HG03565 (cell line): ENCODE data around the gene ESRRB.

Source experiments
- ATAC-seq: cut with Tn5 transposase; IDR thresholded peaks from one replicate; pipeline ENCODE4 v1.9.1; 2021; ENCODE audit warnings: mild to moderate bottlenecking, moderate library complexity; ENCODE audit not compliant: unreplicated experiment

The ESRRB gene

GRCh38 chr14:76351941-76352340 lies 24.0 kb upstream of the ESRRB start:
- no peak for ATAC-seq

GRCh38 chr14:76352639-76353281 lies 23.2 kb upstream of the ESRRB start:
- ATAC-seq, result no peak

- no peak for ATAC-seq
These were observed 21.6 kb upstream of the ESRRB start for GRCh38 chr14:76354310-76354709.

- no peak for ATAC-seq
These were observed 20.2 kb upstream of the ESRRB start for GRCh38 chr14:76355771-76356170.

GRCh38 chr14:76371066-76371465 lies 4.9 kb upstream of the ESRRB start:
- no peak for ATAC-seq

- no peak for ATAC-seq
These were observed 2.5 kb upstream of the ESRRB start for GRCh38 chr14:76373456-76373855.

GRCh38 chr14:76375484-76375883 lies 453 bp upstream of the ESRRB start:
- no peak for ATAC-seq

GRCh38 chr14:76376409-76376877 lies 506 bp downstream of the ESRRB start:
- ATAC-seq, result no peak

GRCh38 chr14:76376878-76377734 lies 1.2 kb downstream of the ESRRB start:
- no peak for ATAC-seq

GRCh38 chr14:76377735-76378074 lies 1.8 kb downstream of the ESRRB start:
- ATAC-seq, result no peak

GRCh38 chr14:76380991-76381390 lies 5.1 kb downstream of the ESRRB start:
- ATAC-seq, result no peak

- ATAC-seq, result no peak
These were observed 6.0 kb downstream of the ESRRB start for GRCh38 chr14:76381817-76382494.

- ATAC-seq, result no peak
These were observed 6.5 kb downstream of the ESRRB start for GRCh38 chr14:76382495-76382832.

- no peak for ATAC-seq
These were observed 9.5 kb downstream of the ESRRB start for GRCh38 chr14:76385435-76385834.

- peak; percentile 49 for ATAC-seq
These were observed 11.2 kb downstream of the ESRRB start for GRCh38 chr14:76386944-76387782.

GRCh38 chr14:76389841-76390240 lies 13.9 kb downstream of the ESRRB start:
- ATAC-seq, result no peak

GRCh38 chr14:76390621-76391020 lies 14.7 kb downstream of the ESRRB start:
- no peak for ATAC-seq

- no peak for ATAC-seq
These were observed 16.2 kb downstream of the ESRRB start for GRCh38 chr14:76391981-76392690.

GRCh38 chr14:76394569-76394968 lies 18.6 kb downstream of the ESRRB start:
- ATAC-seq, result no peak

- ATAC-seq, result no peak
These were observed 19.2 kb downstream of the ESRRB start for GRCh38 chr14:76395161-76395560.
